Ovary (tissue), 9 donors: ENCODE results near the gene NEK11. TPM values are rescaled to one million over a fixed set of nuclear protein-coding genes. Genes with fewer than 3 reads are reported as not detected.
"Not testable (repeated sequence)": the region's sequence is repeated elsewhere in the genome, so short reads cannot be mapped to it uniquely, and the experiment has no call there.

Experiments
- DNase-seq, 5 donors: peaks; one replicate each; pipeline ENCODE4 v3.0.0-alpha.2; 2019 to 2020
- H3K27ac ChIP-seq, 2 donors: fragments of 200-600 bp; one replicate each; pipeline versions ENCODE4 v1.5.1 to v1.8.0; 2019 to 2022
- H3K27me3 ChIP-seq: fragments of 200-600 bp; one replicate; pipeline ENCODE4 v1.8.0; 2022
- H3K36me3 ChIP-seq: fragments of 200-600 bp; sonication (generic); one replicate; pipeline ENCODE4 v1.5.1; 2019
- H3K4me1 ChIP-seq: one replicate; pipeline ENCODE4 v1.8.1; 2013; ENCODE audit warnings: mild to moderate bottlenecking, moderate library complexity; ENCODE audit not compliant: insufficient read depth
- H3K4me3 ChIP-seq: fragments of 200-600 bp; sonication (generic); one replicate; pipeline ENCODE4 v1.5.1; 2017
- H3K9me3 ChIP-seq, 2 donors: fragments of 200-600 bp in 1 of 2; sonication (generic) in 1 of 2; one replicate each; pipeline versions ENCODE4 v1.5.1 to v1.8.1; 2013 to 2019; ENCODE audit warnings: mild to moderate bottlenecking in 1 of 2, moderate library complexity in 1 of 2
- EP300 ChIP-seq: sonication (generic); formaldehyde crosslinking; IDR thresholded peaks from one replicate; pipeline ENCODE4 v1.6.1; 2017; ENCODE audit warnings: antibody characterized with exemption
- POLR2A ChIP-seq: fragments of 450-650 bp; IDR thresholded peaks from one replicate; pipeline ENCODE4 v1.6.1; 2017; ENCODE audit warnings: antibody characterized with exemption, mild to moderate bottlenecking, moderate library complexity
- WGBS, 3 donors: extraction: QIAGEN DNeasy Blood & Tissue Kit in 1 of 3; methylation state at CpG; one replicate each; pipeline versions ENCODE4 v1.1.5 to v1.1.7; 2013 to 2017; 5-methylcytosine and 5-hydroxymethylcytosine counted together
- intact Hi-C, 4 donors: fragments of 100-400 bp; cut with DNase I; formaldehyde crosslinking; loops; one replicate each; pipeline versions ENCODE4 v1.11.0 to v1.15.1; 2022 to 2023
- polyA plus RNA-seq, 2 donors: library from polyadenylated mRNA; stranded (reverse); fragments of 200-250 nt in 1 of 2; fragments of 350-450 nt in 1 of 2; fragmentation: Illumina TruSeq in 1 of 2; extraction: RNeasy Lipid Tissue Mini Kit (QIAGEN cat#74804) in 1 of 2; gene quantifications; one replicate each; pipeline ENCODE4 v1.2.3, GENCODE V29; 2013 to 2014
- total RNA-seq, 7 donors: library from RNA; depleted of rRNA in 2 of 7; stranded (reverse); fragments of >200 nt in 2 of 7; fragmentation: NEBNext Ultra II Directional in 3 of 7; extraction: Animal tissue kit (Norgen Biotek cat#: 25700) in 3 of 7; gene quantifications; one replicate each; pipeline versions ENCODE4 v1.1.0 to v1.2.4, GENCODE V29; 2016 to 2023
- TF ChIP-seq, protein P1 (sequence below), 3 donors: fragments of 450-650 bp in 2 of 3; fragments of 200-600 bp in 1 of 3; IDR thresholded peaks; one replicate each; pipeline versions ENCODE4 v1.5.1 to v1.8.0; 2016 to 2022; ENCODE audit warnings: antibody characterized with exemption in 3 of 3, mild to moderate bottlenecking in 1 of 3
- donor health status: DM: no; HTN: no; CAD: no; lungs with moderate emphysema.
- donor health status: DM: no; HTN: no; CAD: no.
- donor health status: Bipolar disorder and iron deficiency.
- donor health status: DM: yes; HTN: yes; CAD: no.
- donor health status: DM: no; HTN: no; CAD: no.
- donor health status: DM: yes; HTN: yes; CAD: no.

The NEK11 gene
- total and polyA plus RNA-seq, 9 donors = 4.9 to 37.3 (median 10.7) TPM

DNA sequence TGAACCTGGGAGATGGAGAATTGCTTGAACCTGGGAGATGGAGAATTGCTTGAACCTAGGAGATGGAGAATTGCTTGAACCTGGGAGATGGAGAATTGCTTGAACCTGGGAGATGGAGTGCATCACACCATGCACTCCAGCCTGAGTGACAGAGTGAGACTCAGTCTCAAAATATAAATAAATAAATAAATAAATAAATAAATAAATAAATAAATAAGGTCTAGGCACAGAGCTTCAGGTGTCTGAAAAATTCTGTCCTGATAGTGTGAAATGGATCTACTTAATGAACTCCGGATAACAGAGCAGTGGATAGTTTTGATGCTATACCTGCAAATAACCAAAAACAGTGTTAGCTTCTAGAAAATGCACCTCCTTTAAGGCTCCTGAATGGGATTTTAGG is 330.6 kb downstream of the NEK11 start:
- H3K9me3 ChIP-seq = no peaks in the 10 kb centered on the region
- no peak for DNase-seq
- H3K27me3 ChIP-seq = no peaks in the 10 kb centered on the region
- H3K36me3 ChIP-seq = no peaks in the 10 kb centered on the region
- no peak for TF ChIP-seq POLR2A
- TF ChIP-seq, protein P1, sequence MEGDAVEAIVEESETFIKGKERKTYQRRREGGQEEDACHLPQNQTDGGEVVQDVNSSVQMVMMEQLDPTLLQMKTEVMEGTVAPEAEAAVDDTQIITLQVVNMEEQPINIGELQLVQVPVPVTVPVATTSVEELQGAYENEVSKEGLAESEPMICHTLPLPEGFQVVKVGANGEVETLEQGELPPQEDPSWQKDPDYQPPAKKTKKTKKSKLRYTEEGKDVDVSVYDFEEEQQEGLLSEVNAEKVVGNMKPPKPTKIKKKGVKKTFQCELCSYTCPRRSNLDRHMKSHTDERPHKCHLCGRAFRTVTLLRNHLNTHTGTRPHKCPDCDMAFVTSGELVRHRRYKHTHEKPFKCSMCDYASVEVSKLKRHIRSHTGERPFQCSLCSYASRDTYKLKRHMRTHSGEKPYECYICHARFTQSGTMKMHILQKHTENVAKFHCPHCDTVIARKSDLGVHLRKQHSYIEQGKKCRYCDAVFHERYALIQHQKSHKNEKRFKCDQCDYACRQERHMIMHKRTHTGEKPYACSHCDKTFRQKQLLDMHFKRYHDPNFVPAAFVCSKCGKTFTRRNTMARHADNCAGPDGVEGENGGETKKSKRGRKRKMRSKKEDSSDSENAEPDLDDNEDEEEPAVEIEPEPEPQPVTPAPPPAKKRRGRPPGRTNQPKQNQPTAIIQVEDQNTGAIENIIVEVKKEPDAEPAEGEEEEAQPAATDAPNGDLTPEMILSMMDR (IDR thresholded peaks at IDR 0.05) = no peak
- TF ChIP-seq EP300 = no peak
- WGBS, 3 donors = 89 to 93% (median 93%) methylated on average over 1 of the region's 1 CpG
- H3K4me3 ChIP-seq = no peak overlapping the region
- intact Hi-C loops = no loop called here
- peaks cover 3% of the 10 kb centered on the region for H3K4me1 ChIP-seq
- no peak overlapping the region for H3K27ac ChIP-seq

DNA sequence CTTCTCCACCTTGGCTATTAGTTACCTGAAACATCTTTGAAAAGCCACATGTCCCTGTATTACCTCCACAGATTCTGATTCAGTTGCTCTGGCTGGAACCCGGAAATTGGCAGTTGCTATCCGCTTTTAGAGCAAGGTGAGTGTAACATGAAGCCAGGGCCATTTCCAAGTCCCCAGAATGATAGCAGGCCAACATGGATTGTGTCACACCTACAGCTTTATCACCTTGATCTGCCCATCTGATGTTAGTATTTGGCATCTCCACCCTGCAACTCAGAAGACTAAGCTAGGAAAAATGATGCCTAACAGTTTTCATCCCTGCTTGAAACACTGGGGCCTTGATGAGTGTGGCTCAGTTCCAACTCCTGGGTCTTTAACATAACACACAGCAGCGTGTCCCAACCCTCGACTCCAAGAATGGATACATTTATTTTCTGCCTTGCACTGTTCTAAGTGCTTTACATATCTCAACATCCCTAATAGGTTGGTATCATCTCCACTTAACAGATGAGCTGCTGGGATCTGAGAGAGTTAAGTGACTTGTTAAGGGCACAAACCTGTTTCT is 333.6 kb downstream of the NEK11 start:
- intact Hi-C loops = no loop called here
- TF ChIP-seq POLR2A = no peak
- no peak for TF ChIP-seq EP300
- TF ChIP-seq, protein P1 (IDR thresholded peaks at IDR 0.05) = no peak
- DNase-seq = no peak
- no peak overlapping the region for H3K27ac ChIP-seq
- no peak overlapping the region for H3K4me3 ChIP-seq
- H3K4me1 ChIP-seq = peaks cover 3% of the 10 kb centered on the region
- no peaks in the 10 kb centered on the region for H3K36me3 ChIP-seq
- no peaks in the 10 kb centered on the region for H3K9me3 ChIP-seq
- no peaks in the 10 kb centered on the region for H3K27me3 ChIP-seq
- WGBS, 3 donors = 69 to 87% (median 81%) methylated on average over 4 of the region's 4 CpGs

DNA sequence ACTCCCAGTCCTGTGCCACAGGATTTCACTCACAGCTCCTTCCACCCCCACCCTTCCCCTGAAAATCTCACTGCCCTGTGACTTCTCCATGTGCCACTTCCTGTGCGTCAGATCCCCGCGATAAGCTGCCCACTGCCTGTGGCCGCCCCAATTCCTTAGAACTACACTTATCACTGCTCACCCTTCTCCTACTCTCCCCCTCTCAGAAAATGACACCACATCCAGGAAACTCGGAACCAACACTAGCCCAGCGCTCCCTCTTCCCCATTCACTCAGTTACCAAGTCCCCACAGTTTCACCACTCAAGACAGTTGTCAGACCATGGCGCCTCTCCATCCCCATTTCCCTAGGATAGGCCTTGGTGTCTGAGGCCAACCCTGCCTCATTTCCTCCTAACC is 334.4 kb downstream of the NEK11 start:
- H3K4me3 ChIP-seq, H3K9me3 ChIP-seq, DNase-seq, H3K27me3 ChIP-seq, H3K36me3 ChIP-seq, intact Hi-C loops, H3K4me1 ChIP-seq: not testable (repeated sequence)
- H3K27ac ChIP-seq = peak overlapping the region in 1 of 2 donors; percentile 73
- WGBS, 3 donors = 94 to 97% (median 96%) methylated on average over 7 of the region's 7 CpGs

DNA sequence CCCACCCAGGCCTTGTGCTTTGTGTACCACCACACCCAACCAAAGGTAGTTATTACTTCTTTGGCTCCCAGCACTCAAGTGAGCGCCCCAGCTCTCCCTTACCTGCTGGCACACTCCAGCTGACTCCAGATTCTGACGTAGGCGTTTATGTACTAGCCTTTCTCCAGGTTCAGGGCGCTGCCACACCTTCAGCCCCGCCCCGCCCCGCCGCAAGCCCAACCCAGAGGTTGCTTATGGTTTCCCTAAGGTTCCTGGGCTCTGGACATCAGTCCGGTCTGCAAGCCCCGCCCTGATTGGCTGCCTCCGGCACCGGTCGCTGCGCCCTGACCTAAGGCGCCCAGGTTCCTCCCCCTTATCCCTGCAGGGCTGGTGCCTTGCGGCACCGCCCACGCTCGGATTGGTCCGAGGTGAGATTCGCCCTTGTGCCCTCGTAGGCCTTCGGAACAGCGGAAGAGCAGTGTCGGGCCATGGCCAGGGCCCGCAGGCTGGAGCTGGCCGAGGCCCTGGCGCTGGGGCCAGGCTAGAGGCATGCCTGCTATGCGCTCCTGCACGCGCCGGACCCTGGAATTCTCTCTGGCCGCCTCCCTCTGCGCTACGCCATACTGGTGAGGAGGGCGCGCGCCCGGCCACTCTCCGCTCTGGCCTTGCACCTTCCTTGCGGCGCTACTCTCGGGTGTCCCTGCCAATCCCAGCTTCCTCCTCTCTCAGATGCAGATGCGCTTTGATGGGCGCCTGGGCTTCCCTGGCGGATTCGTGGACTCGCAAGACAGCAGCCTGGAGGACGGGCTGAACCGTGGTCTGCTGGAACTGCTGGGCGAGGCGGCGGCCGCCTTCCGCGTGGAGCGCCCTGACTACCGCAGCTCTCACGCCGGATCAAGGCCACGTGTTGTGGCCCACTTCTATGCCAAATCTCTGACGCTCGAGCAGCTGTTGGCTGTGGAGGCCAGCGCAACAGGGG is 335.1 kb downstream of the NEK11 start:
- Histone ChIP-seq H3K9me3 (no peaks in the 10 kb centered on the region), H3K4me1 (peaks cover 3% of the 10 kb centered on the region), H3K4me3 (peak overlapping the region; percentile 47), H3K27me3 (no peaks in the 10 kb centered on the region), H3K36me3 (no peaks in the 10 kb centered on the region), H3K27ac (peak overlapping the region; percentile 7 to 73)
- 12 to 16% (median 12%) methylated on average over 44 to 64 of the region's 64 CpGs for WGBS, 3 donors
- no peak for TF ChIP-seq POLR2A
- TF ChIP-seq EP300 = no peak
- TF ChIP-seq, protein P1 (IDR thresholded peaks at IDR 0.05) = no peak
- intact Hi-C loops = no loop called here
- peak; percentile 66 to 84 (median 71) for DNase-seq

DNA sequence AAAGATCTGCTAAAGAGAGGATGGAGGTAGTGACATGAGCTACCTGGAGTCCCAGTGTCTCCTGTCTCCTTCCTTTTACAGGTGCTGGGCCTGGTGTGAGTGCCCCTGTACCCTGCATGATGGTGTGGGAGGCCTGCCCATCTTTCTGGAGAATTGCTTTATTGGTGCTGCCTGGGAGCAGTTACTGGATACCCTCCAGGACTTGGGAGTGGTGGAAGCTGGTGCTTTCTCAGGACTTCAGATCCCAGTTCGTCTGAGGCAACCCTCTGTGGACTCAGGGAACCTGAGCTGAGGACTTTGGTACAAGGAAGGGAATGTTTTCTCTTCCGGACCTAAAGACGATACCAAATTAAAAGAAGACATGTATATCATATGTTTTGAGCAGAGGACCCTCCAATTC is 336.6 kb downstream of the NEK11 start:
- 84 to 90% (median 85%) methylated on average over 3 of the region's 3 CpGs for WGBS, 3 donors
- H3K4me3 ChIP-seq = no peak overlapping the region
- H3K9me3 ChIP-seq = no peaks in the 10 kb centered on the region
- no peaks in the 10 kb centered on the region for H3K27me3 ChIP-seq
- H3K27ac ChIP-seq = no peak overlapping the region
- no peak for DNase-seq
- no peaks in the 10 kb centered on the region for H3K36me3 ChIP-seq
- H3K4me1 ChIP-seq = peaks cover 3% of the 10 kb centered on the region
- TF ChIP-seq EP300 (no peak), POLR2A (no peak)
- TF ChIP-seq, protein P1 (IDR thresholded peaks at IDR 0.05) = no peak
- intact Hi-C loops = no loop called here
